ENCODE measurements around the gene HNRNPC. TPM values are rescaled to one million over a fixed set of nuclear protein-coding genes. Genes with fewer than 3 reads are reported as not detected.

Gene HNRNPC
- total and polyA plus RNA-seq, 2 of the 8 experiments (the other 6 are each of a cell fraction or from before 2014, with no cell fraction given), result 781 to 1,207 TPM

- no peaks in the 10 kb centered on the region for H3K9me3 ChIP-seq (ENCODE audit: insufficient read depth in 2 of 2, low read depth in 1 of 2, low read length in 1 of 2)
- no peak overlapping the region for H3K23ac ChIP-seq (ENCODE audit: insufficient read length)
- peaks cover 23 to 100% of the 10 kb centered on the region in 2 experiments for H3K79me2 ChIP-seq (ENCODE audit: control insufficient read depth in 1 of 2, insufficient read depth in 2 of 2, low read length in 2 of 2)
- H3K4me2 ChIP-seq (ENCODE audit: insufficient read depth in 1 of 2, low read depth in 2 of 2, low read length in 2 of 2), result no peak overlapping the region
- no peak overlapping the region for H2BK12ac ChIP-seq (ENCODE audit: low read depth, low read length)
- 91% methylated on average over 6 of the region's 6 CpGs; no CpG with 5 or more reads in 1 of the 2 experiments for WGBS, 2 experiments (ENCODE audit: extremely low coverage in 1 of 2, insufficient coverage in 1 of 2, insufficient read length in 1 of 2, insufficient replicate concordance in 2 of 2, low coverage in 1 of 2, low lambda C conversion rate in 2 of 2, missing lambda C conversion rate in 1 of 2)
- H4K8ac ChIP-seq (ENCODE audit: extremely low read depth, insufficient read depth, low read length), result no peak overlapping the region
- H3K14ac ChIP-seq (ENCODE audit: insufficient read length), result no peak overlapping the region
- TF ChIP-seq SP4 (IDR thresholded peaks at IDR 0.05; ENCODE audit: low read length) (no peak), POLR2AphosphoS5 (IDR thresholded peaks at IDR 0.05; ENCODE audit: low read depth, low read length) (no peak; the same call in none of the 2 replicates), POLR2A (IDR thresholded peaks at IDR 0.05; ENCODE audit: control extremely low read depth in 1 of 2, low read depth in 2 of 2, low read length in 2 of 2) (peak in 1 of 2 experiments; percentile 53; a peak in 1 of 3 replicates)
- H4K5ac ChIP-seq (ENCODE audit: insufficient read length, low read depth, low read length), result no peak overlapping the region
- FAIRE-seq, result no peak
- 0 out of 2 replicates have a peak, but pooled peaks cover 2% of the 10 kb centered on the region for H3K79me1 ChIP-seq (ENCODE audit: low read depth, low read length)
- no peak overlapping the region for H3K9ac ChIP-seq (replicated peaks in 1 of 4; ENCODE audit: extremely low read depth in 1 of 4, low read depth in 3 of 4, low read length in 3 of 4)
- no peak overlapping the region for H3K18ac ChIP-seq (ENCODE audit: extremely low read depth, low read length)
- no peaks in the 10 kb centered on the region for H3K23me2 ChIP-seq (ENCODE audit: low read depth, low read length)
- no peak overlapping the region for H2AFZ ChIP-seq (ENCODE audit: low read length)
- H3K4ac ChIP-seq (replicated peaks; ENCODE audit: insufficient read length, low read depth, low read length), result no peak overlapping the region
- H3K27me3 ChIP-seq (replicated peaks in 1 of 4; ENCODE audit: control insufficient read depth in 3 of 4, extremely low read depth in 1 of 4, insufficient read depth in 3 of 4, low read length in 3 of 4), result no peaks in the 10 kb centered on the region
- H3K27ac ChIP-seq (ENCODE audit: low read depth, low read length), result no peak overlapping the region
- peaks cover 21 to 29% of the 10 kb centered on the region in 2 experiments for H4K20me1 ChIP-seq (replicated peaks in 1 of 2; ENCODE audit: control insufficient read depth in 1 of 2, insufficient read depth in 2 of 2, low read length in 2 of 2)
- H3K36me3 ChIP-seq (ENCODE audit: control insufficient read depth in 2 of 4, insufficient read depth in 4 of 4, low read length in 3 of 4), result peaks cover 5 to 86% (median 23%) of the 10 kb centered on the region in 4 experiments
- no peak overlapping the region for H4K91ac ChIP-seq (replicated peaks; ENCODE audit: insufficient read length, low read length)
- no peak overlapping the region for H2BK20ac ChIP-seq (ENCODE audit: low read length)
- H2BK15ac ChIP-seq (ENCODE audit: low read length), result no peak overlapping the region
- no peak overlapping the region for H3K56ac ChIP-seq (replicated peaks; ENCODE audit: insufficient read length, low read depth, low read length)
- H3K4me1 ChIP-seq (replicated peaks in 1 of 4; ENCODE audit: control insufficient read depth in 3 of 4, insufficient read depth in 4 of 4, low read length in 3 of 4), result no peaks in the 10 kb centered on the region; a peak in 1 of 7 replicates
- H3K4me3 ChIP-seq (ENCODE audit: extremely low read depth in 1 of 4, insufficient read depth in 2 of 4, low read depth in 3 of 4, low read length in 4 of 4), result no peak overlapping the region
- no peak for DNase-seq (ENCODE audit: low read depth in 1 of 2, low spot score in 2 of 2)
- ChIA-PET CTCF (ENCODE audit: partially characterized antibody) (no interaction called here), POLR2A (ENCODE audit: partially characterized antibody) (interaction anchor here (0.7 to 24.2 kb wide), 9 partner anchors 9 to 97 kb away, joined by 3 to 836 read pairs (median 5); no protein-coding TSS in a partner anchor)
- H2BK120ac ChIP-seq (replicated peaks; ENCODE audit: low read depth, low read length), result no peak overlapping the region
- H2BK5ac ChIP-seq (ENCODE audit: low read depth, low read length), result no peak overlapping the region
- no peak overlapping the region for H2AK5ac ChIP-seq (ENCODE audit: low read depth, low read length)
These were observed 32.1 kb downstream of the HNRNPC start for GRCh38 chr14:21236948-21237797.

All from H1 (cell line).